BLaER1 treated with 17β-estradiol and CSF1 and Interleukin-3, amounts not matched to agents 10 nM and 100 nM (cell line): ENCODE results near the gene SGPL1.

ENCODE experiments used
- H3K27ac ChIP-seq, 11 experiments: shearing (Covaris generic); formaldehyde crosslinking; 2 replicates each; pipeline ENCODE4 v1.8.1; 2022
- H3K27me3 ChIP-seq, 11 experiments: shearing (Covaris generic); formaldehyde crosslinking; 2 replicates each; pipeline ENCODE4 v1.8.1; 2022
- H3K36me3 ChIP-seq, 11 experiments: shearing (Covaris generic); formaldehyde crosslinking; 2 replicates each; pipeline ENCODE4 v1.8.1; 2022
- H3K4me1 ChIP-seq, 10 experiments: shearing (Covaris generic); formaldehyde crosslinking; 2 replicates each; pipeline ENCODE4 v1.8.1; 2022
- H3K4me2 ChIP-seq, 11 experiments: shearing (Covaris generic); formaldehyde crosslinking; 2 replicates each; pipeline ENCODE4 v1.8.1; 2022
- H3K4me3 ChIP-seq, 10 experiments: shearing (Covaris generic); formaldehyde crosslinking; 2 replicates each; pipeline ENCODE4 v1.8.1; 2022
- H3K9ac ChIP-seq, 11 experiments: shearing (Covaris generic); formaldehyde crosslinking; 2 replicates each; pipeline ENCODE4 v1.8.1; 2022
- H3K9me3 ChIP-seq, 11 experiments: shearing (Covaris generic); formaldehyde crosslinking; replicated peaks in 1 of 11; 2 replicates each; pipeline ENCODE4 v1.8.1; 2022
- H4K20me1 ChIP-seq, 11 experiments: shearing (Covaris generic); formaldehyde crosslinking; 2 replicates each; pipeline ENCODE4 v1.8.1; 2022
- Cebpa-rat ChIP-seq, 11 experiments: shearing (Covaris generic); IDR thresholded peaks; 2 replicates each; pipeline ENCODE4 v1.8.1; 2022

Gene SGPL1

GRCh38 chr10:70909326-70909935, 93.7 kb downstream of the SGPL1 start:
- Histone ChIP-seq H3K9me3 (peaks cover 0 to 8% (median 0%) of the 10 kb centered on the region in 11 experiments; a peak in 4 of 22 replicates), H3K4me3 (no peak overlapping the region), H3K4me1 (peaks cover 22 to 38% (median 28%) of the 10 kb centered on the region in 10 experiments), H3K27me3 (no peaks in the 10 kb centered on the region), H3K9ac (no peak overlapping the region), H3K4me2 (no peak overlapping the region), H4K20me1 (peaks cover 0 to 17% (median 0%) of the 10 kb centered on the region in 11 experiments; a peak in 2 of 22 replicates), H3K27ac (no peak overlapping the region), H3K36me3 (no peaks in the 10 kb centered on the region)
- TF ChIP-seq Cebpa-rat (IDR thresholded peaks at IDR 0.05), result no peak

- H3K27ac ChIP-seq, result no peak overlapping the region
- H3K4me2 ChIP-seq, result no peak overlapping the region
- H3K4me1 ChIP-seq, result peaks cover 22 to 33% (median 28%) of the 10 kb centered on the region in 10 experiments
- H3K9me3 ChIP-seq, result peaks cover 0 to 8% (median 0%) of the 10 kb centered on the region in 11 experiments; a peak in 4 of 22 replicates
- H3K36me3 ChIP-seq, result no peaks in the 10 kb centered on the region
- no peak overlapping the region for H3K4me3 ChIP-seq
- H3K27me3 ChIP-seq, result no peaks in the 10 kb centered on the region
- H3K9ac ChIP-seq, result no peak overlapping the region
- H4K20me1 ChIP-seq, result peaks cover 0 to 16% (median 0%) of the 10 kb centered on the region in 11 experiments; a peak in 1 of 22 replicates
- TF ChIP-seq Cebpa-rat (IDR thresholded peaks at IDR 0.05), result no peak
Observed at GRCh38 chr10:70910486-70911341, 95.0 kb downstream of the SGPL1 start.

DNA sequence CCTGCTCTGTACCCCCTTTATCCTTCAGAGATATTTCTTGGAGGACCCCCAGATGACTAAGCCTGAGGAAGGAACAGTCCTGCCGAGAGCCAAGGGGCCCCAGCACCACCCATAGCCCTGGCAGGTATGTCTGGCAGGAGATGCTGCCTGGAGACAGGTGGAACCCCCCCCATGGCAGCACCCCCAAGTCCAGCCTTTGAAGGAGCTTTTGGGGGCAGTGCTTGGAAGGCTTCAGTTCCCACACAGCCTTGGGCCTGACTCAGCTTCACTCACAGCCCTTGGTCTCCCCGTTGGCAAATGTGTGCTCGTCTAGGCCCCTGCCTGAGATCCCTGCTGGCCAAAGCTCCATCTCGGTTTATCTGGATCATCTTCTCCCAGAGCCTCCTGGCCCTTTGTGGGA, 95.6 kb downstream of the SGPL1 start:
- Histone ChIP-seq H3K27ac (no peak overlapping the region), H3K4me2 (no peak overlapping the region), H4K20me1 (peaks cover 0 to 19% (median 0%) of the 10 kb centered on the region in 11 experiments; a peak in 1 of 22 replicates), H3K9ac (no peak overlapping the region), H3K4me1 (peaks cover 22 to 33% (median 28%) of the 10 kb centered on the region in 10 experiments), H3K27me3 (no peaks in the 10 kb centered on the region), H3K36me3 (no peaks in the 10 kb centered on the region), H3K9me3 (peaks cover 0 to 8% (median 0%) of the 10 kb centered on the region in 11 experiments; a peak in 4 of 22 replicates), H3K4me3 (no peak overlapping the region)
- TF ChIP-seq Cebpa-rat (IDR thresholded peaks at IDR 0.05), result no peak

DNA sequence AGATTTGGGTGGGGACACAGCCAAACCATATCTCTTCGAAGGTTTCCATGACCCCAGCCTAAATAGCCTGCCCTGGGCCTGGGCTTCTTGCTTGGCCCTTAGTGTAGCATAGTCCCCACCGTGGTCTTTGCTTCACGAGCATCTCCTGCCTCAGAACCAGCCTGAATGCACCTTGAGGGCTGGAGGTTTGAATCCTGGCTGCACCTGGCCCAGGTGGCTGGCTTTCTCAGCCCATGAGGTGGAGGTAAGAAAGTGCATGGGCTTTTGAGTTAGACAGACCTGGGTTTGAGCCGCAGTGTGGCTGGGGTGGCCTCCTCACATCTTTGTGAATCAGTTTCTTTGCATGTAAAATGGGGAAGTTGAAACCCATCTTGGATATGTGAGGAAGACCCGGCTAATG, 96.8 kb downstream of the SGPL1 start:
- H3K9me3 ChIP-seq, result peaks cover 0 to 8% (median 0%) of the 10 kb centered on the region in 11 experiments; a peak in 4 of 22 replicates
- peaks cover 13 to 23% (median 19%) of the 10 kb centered on the region in 10 experiments for H3K4me1 ChIP-seq
- TF ChIP-seq Cebpa-rat (IDR thresholded peaks at IDR 0.05), result no peak
- no peaks in the 10 kb centered on the region for H3K36me3 ChIP-seq
- H4K20me1 ChIP-seq, result peaks cover 0 to 27% (median 0%) of the 10 kb centered on the region in 11 experiments; a peak in 1 of 22 replicates
- no peak overlapping the region for H3K27ac ChIP-seq
- H3K27me3 ChIP-seq, result no peaks in the 10 kb centered on the region
- peak overlapping the region in 3 of 11 experiments; percentile 18 to 35 (median 27); a peak in 3 of 22 replicates for H3K4me2 ChIP-seq
- H3K4me3 ChIP-seq, result no peak overlapping the region
- H3K9ac ChIP-seq, result no peak overlapping the region

GRCh38 chr10:70913191-70913892, 97.6 kb downstream of the SGPL1 start:
- Histone ChIP-seq H3K9ac (peak overlapping the region in 1 of 11 experiments; percentile 38; a peak in 1 of 22 replicates), H3K27me3 (no peaks in the 10 kb centered on the region)
- TF ChIP-seq Cebpa-rat (IDR thresholded peaks at IDR 0.05), result no peak

DNA sequence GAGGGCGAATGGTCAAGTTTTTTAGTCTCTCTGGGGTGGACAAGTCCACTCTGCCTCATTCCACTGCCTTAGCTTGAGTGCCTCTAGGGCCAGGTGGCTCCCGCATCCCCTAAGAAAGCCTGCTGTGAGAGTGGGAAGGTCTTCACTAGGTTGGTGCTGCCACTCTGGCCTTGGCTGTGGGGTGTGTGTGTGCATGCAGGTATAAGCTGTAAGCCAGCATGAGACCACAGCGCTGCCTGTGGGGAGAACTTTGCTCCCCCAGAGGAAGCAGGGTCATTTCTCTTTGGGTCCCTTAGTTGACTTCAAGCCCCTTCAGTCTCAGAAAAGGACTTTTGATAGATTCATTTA, 98.1 kb downstream of the SGPL1 start:
- Histone ChIP-seq H3K27ac (no peak overlapping the region), H3K9ac (peak overlapping the region in 1 of 11 experiments; percentile 38; a peak in 1 of 22 replicates), H3K27me3 (0 out of 22 replicates have a peak, but pooled peaks cover 0 to 1% (median 0%) of the 10 kb centered on the region in 11 experiments), H3K4me3 (no peak overlapping the region), H3K4me2 (0 out of 22 replicates have a peak overlapping the region, but pooled peaks of 1 of the 11 experiments have one; percentile 27), H3K36me3 (no peaks in the 10 kb centered on the region), H4K20me1 (peaks cover 0 to 30% (median 0%) of the 10 kb centered on the region in 11 experiments; a peak in 1 of 22 replicates), H3K4me1 (peaks cover 1 to 14% (median 11%) of the 10 kb centered on the region in 10 experiments; a peak in 19 of 20 replicates), H3K9me3 (peaks cover 0 to 8% (median 0%) of the 10 kb centered on the region in 11 experiments; a peak in 4 of 22 replicates)
- no peak for TF ChIP-seq Cebpa-rat (IDR thresholded peaks at IDR 0.05)

More at GRCh38 chr10:70913191-70913892, 97.6 kb downstream of the SGPL1 start:
- H3K4me2 ChIP-seq, result peak overlapping the region in 5 of 11 experiments; percentile 2 to 34 (median 21); a peak in 4 of 22 replicates
- peaks cover 0 to 30% (median 0%) of the 10 kb centered on the region in 11 experiments; a peak in 1 of 22 replicates for H4K20me1 ChIP-seq
- H3K4me3 ChIP-seq, result no peak overlapping the region
- H3K36me3 ChIP-seq, result no peaks in the 10 kb centered on the region
- peaks cover 6 to 15% (median 11%) of the 10 kb centered on the region in 10 experiments for H3K4me1 ChIP-seq
- H3K9me3 ChIP-seq, result peaks cover 0 to 8% (median 0%) of the 10 kb centered on the region in 11 experiments; a peak in 4 of 22 replicates
- no peak overlapping the region for H3K27ac ChIP-seq

- Histone ChIP-seq H3K36me3 (no peaks in the 10 kb centered on the region), H3K27me3 (0 out of 22 replicates have a peak, but pooled peaks cover 0 to 4% (median 0%) of the 10 kb centered on the region in 11 experiments), H3K4me3 (no peak overlapping the region), H3K27ac (no peak overlapping the region), H3K9me3 (peaks cover 0 to 8% (median 0%) of the 10 kb centered on the region in 11 experiments; a peak in 4 of 22 replicates), H3K4me1 (peaks cover 6 to 18% (median 14%) of the 10 kb centered on the region in 10 experiments; a peak in 19 of 20 replicates), H3K4me2 (no peak overlapping the region), H4K20me1 (peaks cover 0 to 32% (median 0%) of the 10 kb centered on the region in 11 experiments; a peak in 1 of 22 replicates), H3K9ac (no peak overlapping the region)
- TF ChIP-seq Cebpa-rat (IDR thresholded peaks at IDR 0.05), result no peak
Observed at GRCh38 chr10:70914316-70914864, 98.6 kb downstream of the SGPL1 start.

DNA sequence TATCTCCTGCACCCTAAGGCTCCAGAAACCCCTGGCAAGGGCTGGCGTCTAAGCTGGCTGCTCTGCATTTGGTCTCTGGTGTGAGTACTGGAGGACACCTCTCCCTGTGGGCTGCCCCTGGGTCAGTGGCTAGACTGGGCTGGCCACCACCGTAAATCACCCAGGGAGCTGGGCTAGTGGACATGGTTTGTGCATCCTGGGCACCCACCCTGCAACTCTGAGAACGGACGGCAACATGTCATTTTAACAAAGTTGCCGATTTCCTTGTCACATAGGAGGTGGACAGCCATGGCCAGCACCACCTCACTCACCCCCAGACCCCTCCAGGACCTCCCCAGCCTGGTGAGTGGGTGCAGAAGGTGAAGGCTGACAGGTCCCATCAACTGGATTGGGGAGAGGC, 99.5 kb downstream of the SGPL1 start:
- H3K4me3 ChIP-seq, result no peak overlapping the region
- H3K9me3 ChIP-seq, result peaks cover 0 to 8% (median 0%) of the 10 kb centered on the region in 11 experiments; a peak in 4 of 22 replicates
- no peak overlapping the region for H3K27ac ChIP-seq
- H3K36me3 ChIP-seq, result no peaks in the 10 kb centered on the region
- H3K27me3 ChIP-seq, result 0 out of 22 replicates have a peak, but pooled peaks cover 0 to 4% (median 0%) of the 10 kb centered on the region in 11 experiments
- no peak for TF ChIP-seq Cebpa-rat (IDR thresholded peaks at IDR 0.05)
- peaks cover 0 to 35% (median 0%) of the 10 kb centered on the region in 11 experiments; a peak in 1 of 22 replicates for H4K20me1 ChIP-seq
- H3K9ac ChIP-seq, result no peak overlapping the region
- H3K4me2 ChIP-seq, result no peak overlapping the region
- peaks cover 9 to 20% (median 15%) of the 10 kb centered on the region in 10 experiments; a peak in 19 of 20 replicates for H3K4me1 ChIP-seq
